Panc1 (cell line): ENCODE data around the gene ADORA2B. TPM values are rescaled to one million over a fixed set of nuclear protein-coding genes. Genes with fewer than 3 reads are reported as not detected.

Source experiments
- ATAC-seq: fragments of 200-7000 bp; cut with Tn5 transposase; 2 replicates; pipeline ENCODE4 v1.9.1; 2020; ENCODE audit warnings: mild to moderate bottlenecking, moderate library complexity
- BruUV-seq: library from RNA; stranded (reverse); fragments of 400-500 nt; replicated peaks from 2 replicates; lab custom pipeline; 2021; lab: Mats Ljungman, UMichigan
- CTCF ChIA-PET: fragments of 300-600 bp; sonication (Branson Sonifier 250); formaldehyde crosslinking; loops from one replicate; lab custom pipeline; 2022; ENCODE audit warnings: antibody characterized with exemption; lab: Charles Lee
- POLR2A ChIA-PET: fragments of 300-600 bp; sonication (Branson Sonifier 250); formaldehyde crosslinking; loops from one replicate; lab custom pipeline; 2022; ENCODE audit warnings: antibody characterized with exemption; lab: Charles Lee
- DNase-seq: peaks from one replicate; pipeline ENCODE4 v3.0.0-alpha.2; 2010; ENCODE audit warnings: low read depth, low spot score
- H3K27ac ChIP-seq: 2 replicates; pipeline ENCODE4 v1.5.1; 2011; ENCODE audit warnings: mild to moderate bottlenecking, low read length, inconsistent platforms
- H3K27me3 ChIP-seq: fragments of 200-500 bp; sonication (Bioruptor generic); 2 replicates; pipeline ENCODE4 v1.6.0; 2014; ENCODE audit warnings: low read length, inconsistent platforms; ENCODE audit not compliant: control insufficient read depth, insufficient read depth
- H3K36me3 ChIP-seq: fragments of 200-500 bp; sonication (Bioruptor generic); 2 replicates; pipeline ENCODE4 v1.5.1; 2014; ENCODE audit warnings: inconsistent platforms, mild to moderate bottlenecking, low read length, moderate library complexity; ENCODE audit not compliant: control insufficient read depth, insufficient read depth
- H3K4me1 ChIP-seq: 2 replicates; pipeline ENCODE4 v1.5.1; 2011; ENCODE audit warnings: inconsistent platforms, mild to moderate bottlenecking, low read length, moderate library complexity; ENCODE audit not compliant: control insufficient read depth, insufficient read depth
- H3K4me3 ChIP-seq, 2 experiments: 2 replicates each; pipeline ENCODE4 v1.5.1; 2011 to 2012; ENCODE audit warnings: low read depth in 2 of 2, low read length in 2 of 2, mild to moderate bottlenecking in 2 of 2, inconsistent platforms in 1 of 2, moderate library complexity in 1 of 2
- H3K9me3 ChIP-seq: fragments of 200-500 bp; sonication (Bioruptor generic); 2 replicates; pipeline ENCODE4 v1.5.1; 2014; ENCODE audit warnings: low read depth, mild to moderate bottlenecking, inconsistent platforms, low read length, moderate library complexity; ENCODE audit not compliant: control insufficient read depth, insufficient read depth
- POLR2AphosphoS5 ChIP-seq: IDR thresholded peaks from 2 replicates; pipeline ENCODE4 v1.6.1; 2012; ENCODE audit warnings: mild to moderate bottlenecking, low read depth, low read length, moderate library complexity
- SIN3A ChIP-seq: IDR thresholded peaks from 2 replicates; pipeline ENCODE4 v1.6.1; 2012; ENCODE audit warnings: low read depth, mild to moderate bottlenecking, low read length, moderate library complexity, borderline replicate concordance; ENCODE audit not compliant: insufficient read depth
- TCF7L2 ChIP-seq: IDR thresholded peaks from 2 replicates; pipeline ENCODE4 v1.6.1; 2011; ENCODE audit warnings: mild to moderate bottlenecking, low read depth, low read length, inconsistent platforms
- in situ Hi-C: cut with HindIII; loops from 2 replicates; pipeline ENCODE4 v1.10.0; 2016; ENCODE audit warnings: low sequenced_read_pairs, low pct_unique_long_range_greater_than_20kb
- intact Hi-C: fragments of 100-400 bp; cut with micrococcal nuclease; formaldehyde crosslinking; loops from one replicate; pipeline ENCODE4 v1.10.0; 2022; ENCODE audit not compliant: unreplicated experiment
- total RNA-seq: library from RNA; stranded (reverse); gene quantifications from one replicate; pipeline ENCODE4 v1.2.1, GENCODE V29; 2021; ENCODE audit not compliant: unreplicated experiment
- TF ChIP-seq, protein P1 (sequence below): fragments of 450-650 bp; IDR thresholded peaks from 2 replicates; pipeline ENCODE4 v1.5.1; 2017; ENCODE audit warnings: mild to moderate bottlenecking
- TF ChIP-seq, protein P2 (sequence below), 2 experiments: IDR thresholded peaks; 2 replicates each; pipeline ENCODE4 v1.6.1; 2011 to 2012; ENCODE audit warnings: low read depth in 2 of 2, control low read depth in 1 of 2, low read length in 1 of 2, mild to moderate bottlenecking in 1 of 2, moderate library complexity in 1 of 2; ENCODE audit not compliant: insufficient read depth in 1 of 2

The ADORA2B gene
- total RNA-seq, 1 experiment from 2014 or later = 42.7 TPM

DNA sequence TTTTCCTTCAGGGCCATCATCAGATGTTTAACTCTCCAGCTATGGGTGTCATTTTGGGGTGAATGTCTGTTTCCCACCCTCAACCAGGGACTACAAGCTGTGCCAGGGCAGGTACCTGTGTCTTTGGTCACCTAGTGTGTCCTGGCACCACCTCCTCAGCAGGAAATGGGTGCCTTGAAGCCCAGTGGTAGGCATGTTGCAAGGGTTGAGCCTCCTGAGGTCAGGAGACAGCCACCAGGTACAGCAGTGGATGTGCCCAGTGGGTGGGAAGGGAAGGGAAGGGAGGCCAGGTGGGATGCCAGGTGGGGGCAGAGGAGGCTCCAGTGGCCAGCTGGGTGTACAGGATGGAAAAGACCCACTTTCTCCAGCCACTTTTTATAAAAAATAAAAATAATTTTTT, 25.5 kb upstream of the ADORA2B start:
- H3K36me3 ChIP-seq = no peaks in the 10 kb centered on the region
- BruUV-seq = no TSS peak
- DNase-seq = no peak
- H3K4me3 ChIP-seq = no peak overlapping the region
- intact Hi-C loops (no loop called here), in situ Hi-C loops (no loop called here)
- H3K4me1 ChIP-seq = peaks cover 9% of the 10 kb centered on the region
- CTCF ChIA-PET = no interaction called here
- POLR2A ChIA-PET = no interaction called here
- ATAC-seq = no peak
- H3K27me3 ChIP-seq = no peaks in the 10 kb centered on the region
- TF ChIP-seq, protein P1, sequence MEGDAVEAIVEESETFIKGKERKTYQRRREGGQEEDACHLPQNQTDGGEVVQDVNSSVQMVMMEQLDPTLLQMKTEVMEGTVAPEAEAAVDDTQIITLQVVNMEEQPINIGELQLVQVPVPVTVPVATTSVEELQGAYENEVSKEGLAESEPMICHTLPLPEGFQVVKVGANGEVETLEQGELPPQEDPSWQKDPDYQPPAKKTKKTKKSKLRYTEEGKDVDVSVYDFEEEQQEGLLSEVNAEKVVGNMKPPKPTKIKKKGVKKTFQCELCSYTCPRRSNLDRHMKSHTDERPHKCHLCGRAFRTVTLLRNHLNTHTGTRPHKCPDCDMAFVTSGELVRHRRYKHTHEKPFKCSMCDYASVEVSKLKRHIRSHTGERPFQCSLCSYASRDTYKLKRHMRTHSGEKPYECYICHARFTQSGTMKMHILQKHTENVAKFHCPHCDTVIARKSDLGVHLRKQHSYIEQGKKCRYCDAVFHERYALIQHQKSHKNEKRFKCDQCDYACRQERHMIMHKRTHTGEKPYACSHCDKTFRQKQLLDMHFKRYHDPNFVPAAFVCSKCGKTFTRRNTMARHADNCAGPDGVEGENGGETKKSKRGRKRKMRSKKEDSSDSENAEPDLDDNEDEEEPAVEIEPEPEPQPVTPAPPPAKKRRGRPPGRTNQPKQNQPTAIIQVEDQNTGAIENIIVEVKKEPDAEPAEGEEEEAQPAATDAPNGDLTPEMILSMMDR = no peak
- TF ChIP-seq, protein P2, sequence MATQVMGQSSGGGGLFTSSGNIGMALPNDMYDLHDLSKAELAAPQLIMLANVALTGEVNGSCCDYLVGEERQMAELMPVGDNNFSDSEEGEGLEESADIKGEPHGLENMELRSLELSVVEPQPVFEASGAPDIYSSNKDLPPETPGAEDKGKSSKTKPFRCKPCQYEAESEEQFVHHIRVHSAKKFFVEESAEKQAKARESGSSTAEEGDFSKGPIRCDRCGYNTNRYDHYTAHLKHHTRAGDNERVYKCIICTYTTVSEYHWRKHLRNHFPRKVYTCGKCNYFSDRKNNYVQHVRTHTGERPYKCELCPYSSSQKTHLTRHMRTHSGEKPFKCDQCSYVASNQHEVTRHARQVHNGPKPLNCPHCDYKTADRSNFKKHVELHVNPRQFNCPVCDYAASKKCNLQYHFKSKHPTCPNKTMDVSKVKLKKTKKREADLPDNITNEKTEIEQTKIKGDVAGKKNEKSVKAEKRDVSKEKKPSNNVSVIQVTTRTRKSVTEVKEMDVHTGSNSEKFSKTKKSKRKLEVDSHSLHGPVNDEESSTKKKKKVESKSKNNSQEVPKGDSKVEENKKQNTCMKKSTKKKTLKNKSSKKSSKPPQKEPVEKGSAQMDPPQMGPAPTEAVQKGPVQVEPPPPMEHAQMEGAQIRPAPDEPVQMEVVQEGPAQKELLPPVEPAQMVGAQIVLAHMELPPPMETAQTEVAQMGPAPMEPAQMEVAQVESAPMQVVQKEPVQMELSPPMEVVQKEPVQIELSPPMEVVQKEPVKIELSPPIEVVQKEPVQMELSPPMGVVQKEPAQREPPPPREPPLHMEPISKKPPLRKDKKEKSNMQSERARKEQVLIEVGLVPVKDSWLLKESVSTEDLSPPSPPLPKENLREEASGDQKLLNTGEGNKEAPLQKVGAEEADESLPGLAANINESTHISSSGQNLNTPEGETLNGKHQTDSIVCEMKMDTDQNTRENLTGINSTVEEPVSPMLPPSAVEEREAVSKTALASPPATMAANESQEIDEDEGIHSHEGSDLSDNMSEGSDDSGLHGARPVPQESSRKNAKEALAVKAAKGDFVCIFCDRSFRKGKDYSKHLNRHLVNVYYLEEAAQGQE (IDR thresholded peaks at IDR 0.05; ENCODE audit: insufficient read depth in 1 of 2, low read depth in 2 of 2, low read length in 1 of 2) = no peak
- TF ChIP-seq TCF7L2 = no peak
- TF ChIP-seq SIN3A = no peak
- TF ChIP-seq POLR2AphosphoS5 = no peak
- no peaks in the 10 kb centered on the region; the same call in 1 of the 2 replicates for H3K9me3 ChIP-seq
- peak overlapping the region; percentile 66 for H3K27ac ChIP-seq

DNA sequence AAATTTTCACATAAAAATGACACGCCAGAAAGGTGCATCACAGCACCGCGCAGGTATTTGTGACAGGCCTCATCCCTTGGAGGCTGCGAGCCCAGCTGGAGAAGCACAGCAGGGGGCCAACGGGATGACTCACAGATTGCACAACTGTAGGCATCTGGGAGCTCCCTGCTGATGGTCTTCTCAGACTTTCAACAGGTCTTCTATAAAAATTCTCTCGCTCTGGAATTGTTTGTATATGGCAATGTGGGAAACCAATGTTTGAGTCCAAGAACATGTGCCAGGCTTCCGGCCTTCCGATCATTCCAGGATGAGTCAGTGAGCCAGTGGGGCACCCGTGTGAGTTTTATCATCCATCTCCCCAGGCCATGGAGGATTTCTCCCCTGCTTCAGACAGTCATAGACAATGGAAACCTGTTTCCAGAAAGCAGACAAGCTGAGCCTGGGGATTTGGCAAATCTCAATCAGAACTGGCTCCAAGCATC, 24.1 kb upstream of the ADORA2B start:
- intact Hi-C loops (no loop called here), in situ Hi-C loops (no loop called here)
- peaks cover 9% of the 10 kb centered on the region for H3K4me1 ChIP-seq
- no TSS peak for BruUV-seq
- POLR2A ChIA-PET = no interaction called here
- peak overlapping the region; percentile 85 for H3K27ac ChIP-seq
- ATAC-seq (peak; percentile 94), DNase-seq (peak; percentile 76)
- CTCF ChIA-PET = interaction anchor here (1.0 kb wide), 1 partner anchor 24 kb away, joined by 4 read pairs; the partner anchor contains the start of gene ADORA2B
- H3K36me3 ChIP-seq = no peaks in the 10 kb centered on the region
- no peak overlapping the region for H3K4me3 ChIP-seq
- no peaks in the 10 kb centered on the region for H3K27me3 ChIP-seq
- no peaks in the 10 kb centered on the region; the same call in 1 of the 2 replicates for H3K9me3 ChIP-seq
- TF ChIP-seq SIN3A (no peak), TCF7L2 (peak; percentile 68; the same call in 1 of the 2 replicates), POLR2AphosphoS5 (peak; percentile 53; the same call in 1 of the 2 replicates)
- TF ChIP-seq, protein P1 = no peak
- TF ChIP-seq, protein P2 (IDR thresholded peaks at IDR 0.05; ENCODE audit: insufficient read depth in 1 of 2, low read depth in 2 of 2, low read length in 1 of 2) = no peak
